ENCODE measurements around the gene PCDHGB7.

DNA sequence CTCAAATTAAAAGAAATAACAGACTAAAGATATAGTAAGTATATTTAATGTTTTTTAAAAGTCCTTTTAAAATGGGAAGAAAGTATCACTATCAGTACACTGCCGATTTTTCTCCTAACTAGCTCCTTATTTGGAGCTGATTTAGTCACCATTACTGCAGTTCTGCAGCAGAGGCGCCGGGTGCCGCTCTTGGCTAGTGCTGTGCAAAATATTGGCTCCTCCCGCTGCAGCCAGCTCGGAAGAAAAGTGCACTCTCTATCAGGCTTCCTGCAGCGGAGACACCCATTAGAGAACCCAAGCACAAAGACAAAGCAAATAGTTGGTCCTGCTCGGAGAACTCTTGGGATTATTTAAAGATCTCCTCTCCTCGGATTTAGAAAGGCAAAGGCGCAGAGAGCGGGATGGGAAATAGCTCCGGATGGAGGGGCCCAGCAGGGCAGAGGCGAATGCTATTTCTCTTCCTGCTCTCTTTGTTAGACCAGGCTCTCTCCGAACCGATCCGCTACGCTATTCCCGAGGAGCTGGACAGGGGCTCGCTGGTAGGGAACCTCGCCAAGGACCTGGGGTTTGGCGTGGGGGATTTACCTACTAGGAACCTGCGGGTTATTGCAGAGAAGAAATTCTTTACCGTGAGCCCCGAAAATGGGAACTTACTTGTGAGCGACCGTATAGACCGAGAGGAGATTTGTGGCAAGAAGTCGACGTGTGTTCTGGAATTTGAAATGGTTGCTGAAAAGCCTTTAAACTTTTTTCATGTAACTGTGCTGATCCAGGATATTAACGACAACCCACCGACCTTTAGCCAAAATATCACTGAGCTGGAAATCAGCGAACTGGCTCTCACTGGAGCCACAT lies 47.3 kb upstream of the PCDHGB7 start, which contains the start of gene PCDHGB3:
- TF ChIP-seq, protein P1, sequence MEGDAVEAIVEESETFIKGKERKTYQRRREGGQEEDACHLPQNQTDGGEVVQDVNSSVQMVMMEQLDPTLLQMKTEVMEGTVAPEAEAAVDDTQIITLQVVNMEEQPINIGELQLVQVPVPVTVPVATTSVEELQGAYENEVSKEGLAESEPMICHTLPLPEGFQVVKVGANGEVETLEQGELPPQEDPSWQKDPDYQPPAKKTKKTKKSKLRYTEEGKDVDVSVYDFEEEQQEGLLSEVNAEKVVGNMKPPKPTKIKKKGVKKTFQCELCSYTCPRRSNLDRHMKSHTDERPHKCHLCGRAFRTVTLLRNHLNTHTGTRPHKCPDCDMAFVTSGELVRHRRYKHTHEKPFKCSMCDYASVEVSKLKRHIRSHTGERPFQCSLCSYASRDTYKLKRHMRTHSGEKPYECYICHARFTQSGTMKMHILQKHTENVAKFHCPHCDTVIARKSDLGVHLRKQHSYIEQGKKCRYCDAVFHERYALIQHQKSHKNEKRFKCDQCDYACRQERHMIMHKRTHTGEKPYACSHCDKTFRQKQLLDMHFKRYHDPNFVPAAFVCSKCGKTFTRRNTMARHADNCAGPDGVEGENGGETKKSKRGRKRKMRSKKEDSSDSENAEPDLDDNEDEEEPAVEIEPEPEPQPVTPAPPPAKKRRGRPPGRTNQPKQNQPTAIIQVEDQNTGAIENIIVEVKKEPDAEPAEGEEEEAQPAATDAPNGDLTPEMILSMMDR (IDR thresholded peaks at IDR 0.05; ENCODE audit: low read length): 0 out of 2 replicates have a peak, but pooled peaks have one; percentile 13
- no peak for TF ChIP-seq EZH2 (IDR thresholded peaks at IDR 0.05; ENCODE audit: borderline replicate concordance, low read length)

Measured in OCI-LY1 (cell line).